SKM-1 (cell line): ENCODE results near the gene ZNF780B.

Experiments used
- DNase-seq: peaks from one replicate; lab custom pipeline; 2025; ENCODE audit not compliant: unreplicated experiment; lab: John Stamatoyannopoulos, UW

Gene ZNF780B

DNA sequence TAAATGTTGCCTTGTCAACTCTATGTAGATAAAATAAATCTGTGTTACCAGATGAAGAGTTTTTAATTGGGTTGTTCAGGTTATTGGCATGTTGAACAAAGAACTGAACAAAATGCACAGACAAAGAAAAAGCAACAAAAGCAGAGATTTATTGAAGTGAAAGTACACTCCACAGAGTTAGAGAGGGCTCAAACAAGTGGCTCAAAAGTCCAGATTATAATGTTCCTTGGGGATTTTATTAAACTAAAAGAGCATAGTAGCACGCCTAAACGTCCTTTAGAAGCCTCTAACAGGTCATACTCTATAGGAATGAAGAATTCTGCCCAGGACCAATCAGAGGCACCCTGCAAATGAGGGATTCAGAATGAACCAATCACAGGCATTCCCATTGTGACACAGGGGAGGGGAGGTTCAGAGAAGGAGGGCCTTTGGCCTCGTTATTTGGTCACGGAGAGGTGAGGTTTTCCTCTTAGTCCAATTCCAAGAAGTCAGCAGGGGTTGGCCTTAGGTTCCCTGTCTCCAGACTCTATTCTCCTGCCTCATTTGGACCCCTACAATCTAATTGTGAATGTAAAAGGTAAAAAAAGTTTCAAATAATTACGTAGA is 72.2 kb downstream of the ZNF780B start:
- no peak for DNase-seq

DNA sequence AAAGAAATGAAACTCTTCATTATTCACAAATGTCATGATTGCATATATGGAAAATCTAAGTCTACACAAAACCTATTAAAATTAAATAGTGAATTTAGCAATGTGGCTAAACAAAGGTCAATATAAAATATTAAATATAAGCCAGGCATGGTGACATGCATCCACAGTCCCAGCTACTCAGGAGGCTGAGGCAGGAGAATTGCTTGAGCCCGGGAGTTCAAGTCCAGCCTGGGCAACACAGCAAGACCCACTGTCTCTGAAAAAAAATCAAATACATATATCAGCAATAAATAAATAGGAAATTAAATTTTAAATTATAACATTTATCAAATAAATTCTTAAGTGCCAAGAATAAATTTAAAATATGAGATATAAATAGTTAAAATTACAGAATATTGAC is 73.1 kb downstream of the ZNF780B start:
- no peak for DNase-seq
